HT1080 (cell line): ENCODE results near the gene PLCL2. TPM values are rescaled to one million over a fixed set of nuclear protein-coding genes. Genes with fewer than 3 reads are reported as not detected.
A peak's percentile ranks its signal among the peaks of the same experiment; 100 is the strongest.
"Not testable (repeated sequence)": the region's sequence is repeated elsewhere in the genome, so short reads cannot be mapped to it uniquely, and the experiment has no call there.

Source experiments
- DNase-seq: peaks from one replicate; pipeline ENCODE4 v3.0.0-alpha.2; 2015; ENCODE audit warnings: low read depth
- total RNA-seq: library from RNA; depleted of rRNA; stranded (reverse); fragments of >200 nt; shearing (Covaris generic); gene quantifications from 2 replicates; pipeline ENCODE4 v1.2.3, GENCODE V29; 2014

PLCL2 gene
- total RNA-seq, 1 experiment from 2014 or later: 11.5 TPM

GRCh38 chr3:17069754-17070153 lies 185.0 kb downstream of the PLCL2 start:
- no peak for DNase-seq

- peak; percentile 17 for DNase-seq
Observed at GRCh38 chr3:17070161-17070959, 185.6 kb downstream of the PLCL2 start.

- DNase-seq: no peak
Observed at GRCh38 chr3:17074559-17074958, 189.8 kb downstream of the PLCL2 start.

- DNase-seq: no peak
Observed at GRCh38 chr3:17075358-17075757, 190.6 kb downstream of the PLCL2 start.

GRCh38 chr3:17075907-17076306 lies 191.2 kb downstream of the PLCL2 start:
- no peak for DNase-seq

- no peak for DNase-seq
Observed at GRCh38 chr3:17076940-17077605, 192.3 kb downstream of the PLCL2 start.

GRCh38 chr3:17077606-17078005 lies 192.9 kb downstream of the PLCL2 start:
- no peak for DNase-seq

- DNase-seq: no peak
Observed at GRCh38 chr3:17078926-17079465, 194.2 kb downstream of the PLCL2 start.

- no peak for DNase-seq
Observed at GRCh38 chr3:17079933-17080332, 195.2 kb downstream of the PLCL2 start.

GRCh38 chr3:17081520-17081919 lies 196.8 kb downstream of the PLCL2 start:
- DNase-seq: no peak

GRCh38 chr3:17087509-17087908 lies 202.8 kb downstream of the PLCL2 start:
- no peak for DNase-seq

GRCh38 chr3:17088017-17088416 lies 203.3 kb downstream of the PLCL2 start:
- no peak for DNase-seq

GRCh38 chr3:17088602-17089313 lies 204.0 kb downstream of the PLCL2 start:
- no peak for DNase-seq

- no peak for DNase-seq
Observed at GRCh38 chr3:17089314-17089700, 204.6 kb downstream of the PLCL2 start.

GRCh38 chr3:17090280-17090983 lies 205.7 kb downstream of the PLCL2 start:
- DNase-seq: no peak

GRCh38 chr3:17091910-17092582 lies 207.3 kb downstream of the PLCL2 start:
- DNase-seq: peak; percentile 42

GRCh38 chr3:17092583-17092933 lies 207.8 kb downstream of the PLCL2 start:
- DNase-seq: no peak

- DNase-seq: no peak
Observed at GRCh38 chr3:17094551-17094950, 209.8 kb downstream of the PLCL2 start.

GRCh38 chr3:17103579-17103978 lies 218.8 kb downstream of the PLCL2 start:
- DNase-seq: no peak

- DNase-seq: not testable (repeated sequence)
Observed at GRCh38 chr3:17106801-17107200, 222.0 kb downstream of the PLCL2 start.
